Midbrain (tissue), 1 donor: Measurements from ENCODE around the gene EHD1.
"Not testable (repeated sequence)": the region's sequence is repeated elsewhere in the genome, so short reads cannot be mapped to it uniquely, and the experiment has no call there.

Source experiments
- DNase-seq: peaks from one replicate; lab custom pipeline; 2025; lab: John Stamatoyannopoulos, UW

The EHD1 gene

GRCh38 chr11:64856382-64857227 lies 21.8 kb downstream of the EHD1 start:
- DNase-seq = peak; percentile 50

GRCh38 chr11:64855596-64856304 lies 22.7 kb downstream of the EHD1 start:
- no peak for DNase-seq

GRCh38 chr11:64854534-64855502 lies 23.6 kb downstream of the EHD1 start:
- no peak for DNase-seq

GRCh38 chr11:64854157-64854533 lies 24.3 kb downstream of the EHD1 start:
- no peak for DNase-seq

GRCh38 chr11:64853709-64854108 lies 24.7 kb downstream of the EHD1 start:
- no peak for DNase-seq

GRCh38 chr11:64852804-64853509 lies 25.5 kb downstream of the EHD1 start:
- no peak for DNase-seq

GRCh38 chr11:64851831-64852351 lies 26.5 kb downstream of the EHD1 start:
- DNase-seq = no peak

- no peak for DNase-seq
Observed at GRCh38 chr11:64850979-64851567, 27.3 kb downstream of the EHD1 start.

- no peak for DNase-seq
Observed at GRCh38 chr11:64849598-64850356, 28.6 kb downstream of the EHD1 start.

- DNase-seq = no peak
Observed at GRCh38 chr11:64848826-64849597, 29.4 kb downstream of the EHD1 start.

- DNase-seq = no peak
Observed at GRCh38 chr11:64848214-64848825, 30.1 kb downstream of the EHD1 start.

- DNase-seq = peak; percentile 89
Observed at GRCh38 chr11:64846998-64847666, 31.3 kb downstream of the EHD1 start.

- DNase-seq = not testable (repeated sequence)
Observed at GRCh38 chr11:64845776-64846129, 32.7 kb downstream of the EHD1 start.

GRCh38 chr11:64845129-64845775 lies 33.2 kb downstream of the EHD1 start:
- DNase-seq = no peak

GRCh38 chr11:64844330-64845128 lies 33.9 kb downstream of the EHD1 start, which contains the start of gene CDC42BPG:
Gene CDC42BPG (minus strand): TSS chr11:64844653. CDS start chr11:64844569, 84 bp downstream.
- peak; percentile 44 for DNase-seq

- DNase-seq = no peak
Observed at GRCh38 chr11:64843686-64844329, 34.6 kb downstream of the EHD1 start.
